ENCODE results near the gene GLIPR1L1. TPM values are rescaled to one million over a fixed set of nuclear protein-coding genes. Genes with fewer than 3 reads are reported as not detected.
"Not testable (repeated sequence)": the region's sequence is repeated elsewhere in the genome, so short reads cannot be mapped to it uniquely, and the experiment has no call there.

GLIPR1L1 gene
- total RNA-seq, 1 donor from 2014 or later = not detected

DNA sequence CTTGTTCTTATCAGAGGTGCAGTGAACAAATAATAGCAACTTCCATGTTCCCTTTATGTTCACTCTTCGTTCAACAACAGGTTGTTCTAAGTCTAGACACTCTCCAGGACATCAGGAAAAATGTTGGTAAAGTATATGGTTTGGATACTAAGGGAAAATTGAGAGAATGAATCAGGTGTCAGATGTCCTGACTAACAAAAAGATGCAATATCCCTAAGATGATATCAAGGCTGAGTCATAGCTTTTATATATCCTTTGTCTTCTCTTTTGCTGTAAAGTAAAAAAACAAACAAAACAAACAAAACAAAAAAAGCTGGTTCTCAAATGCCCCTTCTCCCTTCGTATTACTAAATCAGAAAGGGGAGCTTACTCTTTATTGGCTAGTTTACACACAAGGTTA is 11.1 kb downstream of the GLIPR1L1 start:
- ATAC-seq (no peak), DNase-seq (no peak)
- intact Hi-C loops (cut with micrococcal nuclease) = no loop called here

DNA sequence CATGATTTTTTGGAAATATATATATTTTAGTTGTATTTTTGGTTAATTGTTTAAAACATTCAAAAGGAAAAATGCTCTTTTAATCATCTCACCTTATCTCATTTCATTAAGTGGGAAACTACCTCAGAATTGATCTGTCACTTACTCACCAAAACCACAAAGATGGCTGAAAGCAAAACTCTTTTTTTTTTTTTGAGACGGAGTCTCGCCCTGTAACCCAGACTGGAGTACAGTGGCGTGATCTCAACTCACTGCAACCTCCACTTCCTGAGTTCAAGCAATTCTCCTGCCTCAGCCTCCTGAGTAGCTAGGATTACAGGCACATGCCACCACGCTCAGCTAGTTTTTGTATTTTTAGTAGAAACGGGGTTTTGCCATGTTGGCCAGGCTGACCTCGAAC is 11.7 kb downstream of the GLIPR1L1 start:
- DNase-seq; intact Hi-C loops (cut with micrococcal nuclease); ATAC-seq: not testable (repeated sequence)

DNA sequence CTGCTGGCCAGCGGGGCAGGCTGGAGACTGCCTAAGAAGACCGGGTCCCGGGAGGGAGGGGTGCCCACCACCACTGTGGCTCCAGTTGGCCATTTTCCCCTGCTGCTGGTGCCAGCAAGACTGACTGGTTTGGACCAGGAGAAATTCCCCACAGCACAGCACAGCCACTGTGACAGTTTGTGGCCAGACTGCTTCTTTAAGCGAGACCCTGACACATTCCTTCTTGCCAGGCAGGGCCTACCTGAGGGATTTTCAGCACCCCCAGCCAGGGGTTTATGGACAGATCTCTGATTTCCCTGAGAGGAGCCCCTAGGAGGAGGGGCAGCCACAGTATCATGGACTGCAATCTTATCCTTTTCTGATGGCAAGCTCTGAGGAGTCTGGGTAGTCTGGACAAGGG is 15.5 kb downstream of the GLIPR1L1 start:
- ATAC-seq (no peak), DNase-seq (no peak)
- intact Hi-C loops (cut with micrococcal nuclease) = no loop called here

DNA sequence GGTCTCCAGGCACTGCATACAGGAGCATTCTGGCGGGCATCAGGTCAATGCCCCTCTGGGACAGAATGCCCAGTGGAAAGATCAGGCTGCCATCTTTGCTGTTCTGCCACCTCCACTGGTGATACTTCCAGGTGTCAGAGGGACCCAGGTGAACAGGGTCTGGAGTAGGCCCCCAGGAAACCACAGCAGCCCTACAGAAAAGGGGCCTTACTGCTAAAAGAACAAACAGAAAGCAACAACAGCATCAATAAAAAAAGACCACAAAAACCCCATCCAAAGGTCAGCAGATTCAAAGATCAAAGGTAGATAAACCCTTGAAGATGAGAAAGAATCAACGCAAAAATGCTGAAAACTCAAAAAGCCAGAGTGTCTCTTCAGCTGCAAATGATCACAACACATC is 15.9 kb downstream of the GLIPR1L1 start:
- ATAC-seq (no peak), DNase-seq (no peak)
- intact Hi-C loops (cut with micrococcal nuclease) = no loop called here

DNA sequence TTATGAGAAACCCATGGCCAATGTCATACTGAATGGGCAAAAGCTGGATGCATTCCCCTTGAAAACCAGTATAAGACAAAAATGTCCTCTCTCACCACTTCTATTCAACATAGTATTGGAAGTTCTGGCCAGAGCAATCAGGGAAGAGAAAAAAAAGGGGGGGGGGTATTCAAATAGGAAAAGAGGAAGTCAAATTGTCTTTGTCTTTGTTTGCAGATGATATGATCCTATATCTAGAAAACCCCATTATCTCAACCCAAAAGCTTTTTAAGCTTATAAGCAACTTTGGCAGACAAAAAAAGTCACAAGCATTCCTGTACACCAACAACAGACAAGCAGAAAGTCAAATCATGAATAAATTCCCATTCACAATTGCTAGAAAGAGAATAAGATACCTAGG is 19.5 kb downstream of the GLIPR1L1 start:
- ATAC-seq (no peak), DNase-seq (no peak)
- intact Hi-C loops (cut with micrococcal nuclease) = no loop called here

DNA sequence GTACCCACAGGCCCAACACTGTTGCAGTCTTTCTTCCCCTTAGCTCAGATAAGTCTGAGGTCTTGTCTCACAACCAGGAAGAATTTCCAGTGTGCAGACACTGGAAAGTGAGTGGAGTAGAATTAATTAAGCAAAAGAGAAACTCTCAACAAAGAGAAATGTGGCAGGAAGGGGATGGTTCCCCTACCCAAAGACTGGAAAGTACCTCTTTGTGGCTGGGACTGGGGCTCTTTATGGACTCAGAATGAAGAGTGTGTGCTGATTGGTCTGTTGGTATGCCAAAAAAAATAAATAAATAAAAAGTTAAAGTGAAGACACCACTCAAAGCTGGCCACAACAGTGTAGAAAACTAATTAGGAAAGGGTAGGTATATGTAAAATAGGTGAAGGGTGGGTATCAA is 26.4 kb downstream of the GLIPR1L1 start:
- DNase-seq = no peak
- intact Hi-C loops (cut with micrococcal nuclease) = no loop called here
- no peak for ATAC-seq

DNA sequence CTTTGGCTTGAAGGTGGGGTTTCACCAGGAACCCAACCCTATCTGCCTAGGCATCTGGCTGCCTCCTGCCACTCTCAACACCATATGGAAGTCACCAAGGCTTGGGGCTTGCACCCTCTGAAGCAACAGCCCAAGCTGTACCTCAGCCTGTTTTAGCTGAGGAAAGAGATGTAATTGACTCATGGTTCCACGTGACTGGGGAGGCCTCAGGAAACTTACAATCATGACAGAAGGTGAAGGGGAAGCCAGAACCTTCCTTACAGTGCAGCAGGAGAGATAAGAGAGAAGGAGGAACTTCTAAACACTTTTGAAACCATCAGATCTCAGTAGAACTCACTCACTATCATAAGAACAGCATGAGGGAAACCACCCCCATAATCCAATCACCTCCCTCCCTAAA is 26.9 kb downstream of the GLIPR1L1 start:
- intact Hi-C loops (cut with micrococcal nuclease) = no loop called here

DNA sequence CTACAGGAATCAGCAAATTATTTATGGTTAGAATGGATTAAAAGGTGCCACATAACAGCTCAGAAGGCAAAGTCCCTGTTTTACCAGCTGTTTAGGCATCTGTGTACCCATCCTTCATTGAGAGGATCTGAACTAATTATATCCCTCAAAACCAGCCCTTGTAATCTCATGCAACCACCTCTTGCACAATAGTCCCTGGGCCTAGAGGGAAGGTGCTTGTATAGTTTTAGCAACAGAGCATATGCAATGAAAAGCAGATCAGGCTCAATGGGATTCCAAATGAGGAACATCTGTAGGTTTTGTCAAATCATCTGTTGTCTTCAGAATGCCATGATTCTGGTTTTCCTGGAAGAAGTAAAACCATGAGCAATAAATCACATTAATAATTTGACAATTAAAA is 30.4 kb downstream of the GLIPR1L1 start:
- intact Hi-C loops (cut with micrococcal nuclease) = no loop called here
- ATAC-seq (peak; percentile 98), DNase-seq (no peak)

More for the DNA sequence above, 26.9 kb downstream of the GLIPR1L1 start:
- DNase-seq (no peak), ATAC-seq (no peak)

DNA sequence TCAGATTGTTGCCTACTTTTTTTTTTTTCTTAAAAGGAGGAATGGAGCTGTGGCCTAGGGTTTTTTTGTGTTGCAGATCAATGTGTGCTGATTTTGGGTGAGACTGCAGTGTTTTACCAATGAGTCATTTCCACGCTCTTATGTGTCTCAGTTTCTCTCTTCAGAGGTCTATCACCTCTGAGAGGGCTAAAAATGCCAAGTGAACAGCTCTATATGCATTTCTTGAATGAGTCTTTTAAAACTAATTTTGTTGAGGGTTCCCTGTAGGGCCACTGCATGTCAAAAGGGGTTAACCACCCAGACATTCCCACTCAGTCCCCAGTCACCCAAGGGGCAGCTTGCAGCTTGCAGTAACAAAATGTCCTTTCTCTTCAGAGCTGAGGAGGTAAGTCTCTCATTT is 32.2 kb downstream of the GLIPR1L1 start:
- no peak for DNase-seq
- no peak for ATAC-seq
- intact Hi-C loops (cut with micrococcal nuclease) = no loop called here

DNA sequence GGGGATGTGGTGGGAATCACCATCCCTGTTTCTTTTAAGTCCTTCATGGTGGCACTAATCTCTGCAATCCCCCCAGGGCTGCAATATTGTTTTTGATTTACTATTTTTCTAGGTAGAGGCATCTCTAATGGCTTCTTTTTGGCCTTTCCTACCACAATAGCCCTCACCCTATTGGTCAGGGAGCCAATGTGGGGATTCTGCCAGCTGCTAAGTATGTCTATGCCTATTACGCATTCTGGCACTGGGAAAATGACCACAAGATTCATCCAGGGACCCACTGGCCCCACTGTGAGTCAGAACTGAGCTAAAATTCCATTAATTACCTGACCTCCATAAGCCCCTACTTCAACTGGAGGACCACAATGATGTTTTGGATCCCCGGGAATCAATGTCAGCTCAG is 40.5 kb downstream of the GLIPR1L1 start:
- intact Hi-C loops (cut with micrococcal nuclease) = no loop called here
- no peak for DNase-seq
- no peak for ATAC-seq

DNA sequence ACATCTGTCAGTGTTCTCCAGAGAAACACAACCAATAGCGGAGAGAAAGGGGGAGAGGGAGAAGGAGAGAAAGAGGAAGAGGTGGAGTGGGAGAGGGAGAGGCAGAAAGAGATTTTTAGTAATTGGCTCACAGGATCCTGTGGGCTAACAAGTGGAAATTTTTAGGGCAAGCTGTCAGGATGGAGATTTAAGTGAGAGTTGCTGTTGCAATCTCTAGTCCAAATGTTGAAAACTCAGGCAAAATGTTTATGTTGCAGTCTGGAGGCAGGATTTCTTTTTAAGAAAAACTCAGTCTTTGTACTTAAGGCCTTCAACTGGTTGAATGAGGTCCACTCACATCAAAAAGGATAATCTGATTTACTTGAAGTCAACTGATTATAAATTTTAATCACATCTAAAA is 43.9 kb downstream of the GLIPR1L1 start:
- ATAC-seq = no peak
- intact Hi-C loops (cut with micrococcal nuclease) = no loop called here

DNA sequence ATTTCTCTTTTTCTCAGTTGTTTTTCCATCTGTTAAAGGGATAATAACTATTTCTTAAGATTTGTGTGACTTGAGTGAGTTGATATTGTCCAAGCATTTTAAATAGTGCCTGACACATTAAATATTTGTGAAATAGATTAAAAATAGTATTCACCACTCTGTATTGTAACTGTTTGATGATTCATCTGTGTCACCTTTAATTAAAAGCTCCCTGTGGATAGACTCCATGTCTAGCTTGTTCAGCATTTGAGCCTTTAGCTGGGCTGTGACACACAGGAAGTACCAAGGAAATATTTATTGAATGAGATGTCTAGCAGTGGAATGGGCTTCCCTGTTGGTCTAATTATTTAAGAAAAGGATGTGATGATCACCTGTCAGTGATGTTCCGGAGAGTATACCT is 54.6 kb downstream of the GLIPR1L1 start:
- DNase-seq = no peak
- intact Hi-C loops (cut with micrococcal nuclease) = no loop called here
- ATAC-seq = no peak

More for the DNA sequence above, 43.9 kb downstream of the GLIPR1L1 start:
- no peak for DNase-seq

DNA sequence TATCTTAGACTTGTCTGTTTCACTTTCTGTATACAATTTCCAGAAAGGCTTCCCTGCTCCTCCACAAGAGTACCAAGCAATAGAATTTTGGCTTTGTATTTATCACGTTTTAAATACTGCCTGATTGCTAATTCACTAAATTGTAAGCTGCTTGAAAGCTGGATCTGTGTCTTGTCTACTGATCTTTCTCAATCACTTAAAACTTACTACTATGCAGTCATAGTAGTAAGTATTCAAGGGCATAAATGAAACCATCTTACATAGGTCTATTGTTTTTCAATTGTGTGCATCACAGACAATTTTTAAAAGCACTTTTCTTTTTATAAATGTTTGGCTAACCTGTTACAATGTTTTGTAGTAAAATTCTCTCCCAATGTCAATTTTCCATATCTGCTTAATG is 55.2 kb downstream of the GLIPR1L1 start:
- ATAC-seq (no peak), DNase-seq (no peak)
- intact Hi-C loops (cut with micrococcal nuclease) = loop anchor here (10.0 kb wide), 1 partner anchor 55 kb away; the partner anchor contains the start of genes CAPS2 and GLIPR1L1

DNA sequence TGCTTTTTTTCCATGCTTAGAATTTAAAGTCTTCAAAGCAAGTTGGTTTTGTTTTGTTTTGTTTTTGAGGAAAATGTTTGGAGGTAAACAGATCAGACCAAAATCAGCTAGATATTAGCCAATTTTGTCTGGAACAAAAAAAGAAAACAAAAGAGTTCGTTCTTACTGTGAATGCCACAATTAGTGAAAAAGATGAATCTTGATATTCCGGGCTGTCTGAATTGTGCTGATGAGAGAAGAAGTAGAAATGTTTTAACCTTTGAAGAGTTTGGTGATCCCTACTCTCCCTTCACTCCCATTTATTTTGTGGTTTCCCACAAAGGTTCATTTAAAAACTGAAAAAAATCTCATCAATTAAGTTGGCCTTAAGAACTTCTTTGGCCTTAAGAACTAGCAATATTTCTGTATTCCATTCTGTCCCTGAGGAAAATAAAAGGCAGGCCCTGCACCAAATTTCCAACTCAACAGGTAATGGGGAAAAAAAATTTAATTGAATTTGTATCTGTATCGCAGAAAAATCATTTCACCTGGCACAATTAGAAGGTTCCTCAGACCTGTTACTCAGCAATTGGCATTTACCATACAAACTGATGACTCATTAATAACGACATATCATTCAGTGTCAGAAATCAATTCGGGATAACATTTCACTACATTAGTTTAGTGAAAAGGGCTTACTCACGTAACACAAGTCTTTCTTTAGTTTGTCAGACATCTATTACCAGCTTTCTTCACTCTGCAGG is 55.9 kb downstream of the GLIPR1L1 start:
- no peak for DNase-seq
- ATAC-seq = peak; percentile 2
- intact Hi-C loops (cut with micrococcal nuclease) = loop anchor here (10.0 kb wide), 1 partner anchor 56 kb away; the partner anchor contains the start of genes CAPS2 and GLIPR1L1

DNA sequence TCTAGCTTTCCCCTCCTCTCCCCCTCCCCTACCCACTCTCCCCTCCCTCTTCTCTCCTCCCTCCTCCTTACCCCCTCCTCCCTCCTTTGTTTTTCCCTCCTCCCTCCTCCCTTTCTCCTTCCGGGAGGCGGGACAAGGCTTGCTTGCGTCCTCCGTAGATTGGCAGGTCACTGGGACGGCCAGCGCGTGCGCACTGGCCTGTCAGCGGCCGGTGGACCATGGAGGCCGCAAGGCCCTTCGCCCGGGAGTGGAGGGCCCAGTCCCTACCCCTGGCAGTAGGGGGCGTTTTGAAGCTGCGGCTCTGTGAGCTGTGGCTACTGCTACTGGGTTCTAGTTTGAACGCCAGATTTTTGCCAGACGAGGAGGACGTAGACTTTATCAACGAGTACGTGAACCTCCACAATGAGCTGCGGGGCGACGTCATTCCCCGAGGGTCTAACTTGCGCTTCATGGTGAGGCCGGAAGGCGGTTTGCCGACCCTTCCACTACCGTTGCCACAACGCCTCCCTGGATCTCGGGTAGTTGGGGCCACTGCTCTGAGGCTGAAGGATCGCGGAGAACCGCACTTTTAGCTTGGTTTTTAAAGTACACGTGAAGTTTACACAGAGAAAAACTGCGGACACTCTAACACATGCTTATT is 56.5 kb downstream of the GLIPR1L1 start, which contains the start of gene GLIPR1L2:
TSS of gene GLIPR1L2 (plus strand) at position 191 of the 640 bp plus-strand sequence. CDS start at position 219, 28 bp downstream.
- intact Hi-C loops (cut with micrococcal nuclease) = loop anchor here (10.0 kb wide), 1 partner anchor 56 kb away; the partner anchor contains the start of genes CAPS2 and GLIPR1L1
- ATAC-seq = peak; percentile 100
- DNase-seq = peak; percentile 97

DNA sequence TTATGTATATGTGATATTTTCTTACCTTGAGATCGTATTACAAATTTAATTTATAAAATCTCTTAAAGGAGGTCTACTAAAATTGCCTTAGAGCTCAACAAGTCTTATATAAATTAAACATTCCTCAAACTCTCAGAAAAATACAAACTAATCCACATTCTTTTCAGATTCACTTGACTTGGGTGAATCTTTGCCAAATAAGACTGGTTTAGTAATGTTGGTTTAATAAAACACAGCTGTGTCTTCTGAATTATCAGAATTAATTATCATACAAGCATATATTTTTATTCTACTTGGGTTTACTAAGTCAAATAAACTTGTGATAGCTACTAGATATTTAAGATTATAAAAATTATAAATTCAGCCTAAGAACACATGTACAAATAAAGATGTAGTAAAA is 69.8 kb downstream of the GLIPR1L1 start:
- ATAC-seq = no peak
- DNase-seq = no peak
- intact Hi-C loops (cut with micrococcal nuclease) = no loop called here

DNA sequence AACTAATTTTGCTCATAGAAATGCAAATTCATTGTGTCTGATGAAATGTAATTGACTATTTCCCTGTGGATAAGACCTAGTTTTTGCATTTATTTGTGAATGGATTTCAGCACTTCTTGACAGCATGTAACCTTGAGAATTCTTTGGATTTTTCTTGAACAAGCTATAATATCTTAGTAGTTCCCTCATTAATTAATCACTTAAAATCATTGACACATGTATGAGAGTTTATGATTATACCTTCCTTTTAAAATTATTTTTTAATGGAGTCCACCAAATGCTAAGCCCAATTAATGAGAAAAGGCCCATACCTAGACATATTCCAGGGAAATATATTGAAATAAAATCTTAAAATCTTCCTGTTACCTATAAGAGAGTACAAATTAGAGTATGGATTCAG is 73.2 kb downstream of the GLIPR1L1 start:
- no peak for DNase-seq
- intact Hi-C loops (cut with micrococcal nuclease) = no loop called here
- no peak for ATAC-seq

DNA sequence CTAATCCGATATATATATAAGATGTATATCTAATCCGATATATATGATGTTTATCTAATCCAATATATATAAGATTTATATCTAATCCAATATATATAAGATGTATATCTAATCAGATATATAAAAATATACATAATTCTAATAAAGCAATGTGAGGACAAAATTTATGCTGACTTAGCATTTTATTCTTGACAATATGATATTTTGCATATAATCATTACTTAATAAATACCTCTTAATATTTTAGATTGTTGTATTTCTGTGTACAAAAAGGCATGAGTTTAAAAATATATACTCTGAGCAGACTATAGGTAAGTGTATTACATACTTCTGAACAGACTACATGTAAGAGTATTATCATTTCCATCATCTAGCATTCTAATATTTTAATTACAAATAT is 75.4 kb downstream of the GLIPR1L1 start:
- DNase-seq = no peak
- no peak for ATAC-seq
- intact Hi-C loops (cut with micrococcal nuclease) = no loop called here

DNA sequence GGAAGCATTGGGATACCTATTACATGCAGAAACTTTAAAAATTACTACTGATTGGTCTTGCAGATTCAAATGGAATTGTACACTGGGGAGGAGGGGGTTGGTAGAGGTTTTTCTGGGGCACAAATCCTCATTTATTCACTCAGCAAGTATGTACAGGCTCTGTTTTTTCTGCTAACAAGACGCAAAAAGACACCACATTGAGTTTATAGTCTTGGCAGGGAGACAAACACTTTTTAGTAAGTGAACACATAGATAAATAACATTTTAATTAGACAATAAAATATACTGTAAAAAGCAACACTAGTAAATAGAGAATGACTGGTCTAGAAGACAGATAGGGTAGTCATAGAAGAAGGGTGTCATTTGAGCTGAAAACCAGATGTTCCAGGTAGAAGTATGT is 80.2 kb downstream of the GLIPR1L1 start:
- ATAC-seq = no peak
- intact Hi-C loops (cut with micrococcal nuclease) = no loop called here

DNA sequence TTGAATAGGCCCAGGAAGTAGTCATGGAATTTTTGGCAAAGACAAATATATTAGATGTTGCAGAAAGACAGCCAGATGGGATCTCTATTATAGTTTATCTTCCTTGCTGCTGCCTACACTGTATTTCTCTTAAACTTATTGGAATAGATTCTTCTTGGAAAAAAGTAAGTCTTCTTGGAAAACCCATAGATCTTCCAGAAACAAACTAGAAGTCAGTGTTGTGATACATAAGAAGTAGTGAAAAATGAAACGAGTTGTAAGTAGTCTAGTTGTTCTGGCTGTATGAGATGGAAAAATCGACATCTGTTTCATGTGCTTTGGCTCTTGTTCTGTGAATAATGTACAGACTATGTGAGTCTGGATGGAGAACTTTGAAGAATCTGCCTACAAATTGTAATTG is 85.4 kb downstream of the GLIPR1L1 start:
- intact Hi-C loops (cut with micrococcal nuclease) = no loop called here
- ATAC-seq (no peak), DNase-seq (no peak)

More for the DNA sequence above, 80.2 kb downstream of the GLIPR1L1 start:
- DNase-seq = no peak

Measured in left ventricle myocardium superior (tissue), 1 donor.